ENCODE measurements around the gene YIF1A.

- no peak for TF ChIP-seq ZBTB20 (tag by site-specific recombination; IDR thresholded peaks at IDR 0.05)
- no peak for TF ChIP-seq ZNF174 (tag by site-specific recombination; IDR thresholded peaks at IDR 0.05)
- TF ChIP-seq CTCF (tag by site-specific recombination; IDR thresholded peaks at IDR 0.05): peak; percentile 93
- TF ChIP-seq ZNF510 (tag by site-specific recombination; IDR thresholded peaks at IDR 0.05; ENCODE audit: insufficient replicate concordance): no peak
- TF ChIP-seq ATF2 (tag by site-specific recombination; IDR thresholded peaks at IDR 0.05; ENCODE audit: low read depth): no peak
- TF ChIP-seq ZNF140 (tag by site-specific recombination; IDR thresholded peaks at IDR 0.05): no peak
Observed at GRCh38 chr11:66282468-66283455, 6.2 kb downstream of the YIF1A start.

Measured in HEK293 (cell line).